Measurements from ENCODE around the gene GTPBP10.
A peak's percentile ranks its signal among the peaks of the same experiment; 100 is the strongest.

GTPBP10 gene

DNA sequence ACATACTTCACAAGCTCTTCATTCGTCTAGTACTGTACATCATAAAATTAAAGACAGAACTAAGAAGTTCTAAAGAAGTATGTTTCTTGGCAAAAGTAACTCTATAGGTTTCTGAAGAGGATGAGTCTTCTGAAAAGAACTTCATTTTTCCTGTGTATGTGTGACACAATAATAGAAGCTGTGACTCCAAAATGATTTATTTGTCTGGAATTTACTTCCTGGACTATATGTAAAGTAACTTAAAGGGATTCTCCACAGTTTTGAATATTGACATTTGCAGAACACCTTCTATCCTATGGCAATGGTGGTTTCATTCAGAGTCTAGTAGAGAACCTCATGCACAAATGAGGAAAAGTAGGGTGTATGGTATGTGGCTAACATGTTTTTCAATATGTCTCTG lies 36.9 kb downstream of the GTPBP10 start:
- no peak for DNase-seq

DNA sequence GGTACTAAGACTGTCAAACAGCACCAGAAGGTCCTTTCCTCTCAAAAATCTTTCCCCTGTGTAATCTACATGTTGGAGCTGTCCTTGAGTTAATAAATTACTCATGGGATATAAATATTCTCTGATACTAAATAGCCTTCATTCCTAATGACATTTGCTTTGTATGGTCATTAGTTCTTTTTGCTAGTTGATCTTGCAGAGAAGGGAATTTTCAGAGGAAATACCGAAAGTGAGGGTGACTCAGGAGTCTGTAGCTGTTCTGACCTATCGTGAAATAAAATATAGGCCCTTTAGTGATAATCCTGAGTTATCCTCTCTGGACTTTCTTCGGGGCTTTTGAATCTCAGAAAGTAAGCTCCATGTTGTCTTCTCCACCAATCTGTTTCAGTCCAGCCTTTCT lies 37.3 kb downstream of the GTPBP10 start:
- DNase-seq = no peak

DNA sequence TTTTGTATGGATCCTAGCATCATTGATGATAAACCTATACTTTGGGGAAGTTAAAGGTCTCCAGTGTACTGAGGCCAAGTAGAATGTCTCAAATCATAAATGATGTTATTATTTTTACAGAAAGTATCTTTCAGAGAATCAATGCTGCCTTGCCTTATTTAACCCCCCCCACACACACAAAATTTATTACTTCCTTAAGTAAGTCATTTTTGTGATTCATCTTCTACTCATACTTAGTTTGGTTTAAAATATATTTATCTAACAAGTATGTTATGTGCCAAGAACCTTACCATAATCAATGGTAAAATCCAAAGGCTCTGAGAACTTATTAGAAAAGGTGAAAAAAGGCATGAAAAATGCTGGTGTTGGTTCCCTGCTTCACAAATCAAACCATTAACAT lies 37.9 kb downstream of the GTPBP10 start:
- DNase-seq = no peak

DNA sequence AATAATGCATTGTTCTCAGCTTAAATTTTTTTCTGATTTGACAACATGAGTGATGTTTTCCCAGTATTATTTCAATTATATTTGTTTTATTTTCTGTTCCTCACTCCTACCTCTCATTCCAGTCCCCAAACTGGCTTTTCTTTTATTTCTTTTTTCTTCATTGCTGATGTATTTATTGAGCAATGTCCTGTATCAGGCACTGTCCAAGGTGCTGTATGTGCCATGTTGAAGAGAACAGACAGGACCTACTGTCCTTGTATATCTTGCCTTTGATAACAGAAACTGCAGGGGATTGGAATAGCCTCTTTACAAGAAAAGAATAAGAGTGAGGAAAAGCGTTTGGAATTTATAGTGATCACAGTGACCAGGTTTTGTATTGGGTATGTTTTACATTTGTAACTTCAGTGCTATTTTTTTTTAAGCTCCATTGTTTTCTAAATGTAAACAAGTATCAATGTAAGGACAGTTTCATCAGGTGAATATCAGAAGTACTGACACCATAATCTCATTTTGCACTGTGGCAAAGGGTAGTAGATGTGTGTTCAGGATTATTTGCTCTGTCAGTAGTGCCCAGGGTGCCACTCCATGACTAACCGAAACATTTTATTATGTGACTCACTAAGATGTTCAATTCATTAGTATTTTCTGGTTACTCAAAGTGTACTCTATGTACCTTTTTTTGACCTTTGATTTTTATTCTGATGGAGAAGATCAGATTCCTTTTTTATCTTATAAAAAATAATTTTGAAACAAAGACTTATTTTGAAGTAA lies 41.1 kb downstream of the GTPBP10 start:
- no peak for DNase-seq

DNA sequence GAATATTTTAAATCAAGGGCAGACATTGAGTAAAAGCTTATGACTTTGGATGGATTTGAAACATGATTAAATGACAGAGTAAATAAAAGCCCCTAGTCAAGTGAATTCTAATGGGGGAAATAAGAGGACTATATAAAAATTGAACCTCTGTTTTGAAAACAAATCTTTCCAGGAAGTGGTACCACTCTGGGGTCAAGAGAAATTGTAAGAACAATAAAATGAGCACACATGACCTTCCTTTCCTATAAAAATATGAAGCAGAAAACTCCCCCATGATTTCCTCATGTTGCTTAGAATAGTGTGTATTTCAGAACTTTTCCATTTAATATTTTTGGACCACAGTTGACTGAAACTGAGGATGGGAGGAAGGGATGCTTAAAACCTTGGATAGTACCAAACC lies 44.4 kb downstream of the GTPBP10 start:
- no peak for DNase-seq

DNA sequence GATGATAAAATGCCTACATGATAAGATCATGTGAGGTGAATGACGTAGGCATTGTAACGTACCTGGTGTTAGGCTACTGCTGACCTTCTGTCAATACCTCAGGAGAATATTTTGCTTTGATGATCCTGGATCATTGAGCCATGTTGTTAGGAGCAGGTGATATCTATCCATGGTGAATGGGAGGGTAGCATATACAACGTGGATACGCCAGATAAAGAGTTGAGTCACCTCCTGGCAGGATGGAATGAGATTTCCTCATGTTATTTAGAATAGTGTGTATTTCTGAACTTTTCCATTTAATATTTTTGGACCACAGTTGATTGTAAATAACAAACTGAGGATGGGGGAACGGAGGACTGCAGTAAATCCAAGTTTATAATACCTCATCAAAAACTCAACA lies 45.0 kb downstream of the GTPBP10 start:
- no peak for DNase-seq

DNA sequence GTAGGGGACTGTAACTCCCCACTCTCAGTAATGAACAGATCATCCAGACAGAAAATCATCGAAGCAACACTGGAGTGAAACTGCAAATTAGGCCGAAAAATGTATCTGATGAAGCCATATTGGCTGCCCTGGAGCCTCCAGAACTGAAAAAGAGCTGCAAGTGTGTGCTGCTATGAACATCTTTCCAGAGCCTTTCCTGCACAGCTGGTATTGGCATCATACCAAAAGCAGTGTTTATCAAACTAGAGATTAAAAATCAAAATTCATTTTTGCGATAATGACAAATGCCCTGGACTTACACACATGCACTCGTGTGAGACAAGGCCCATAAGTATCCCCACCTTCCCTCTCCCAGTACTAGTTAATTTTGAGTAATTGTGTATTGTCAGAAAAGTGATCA lies 49.9 kb downstream of the GTPBP10 start:
- no peak for DNase-seq

DNA sequence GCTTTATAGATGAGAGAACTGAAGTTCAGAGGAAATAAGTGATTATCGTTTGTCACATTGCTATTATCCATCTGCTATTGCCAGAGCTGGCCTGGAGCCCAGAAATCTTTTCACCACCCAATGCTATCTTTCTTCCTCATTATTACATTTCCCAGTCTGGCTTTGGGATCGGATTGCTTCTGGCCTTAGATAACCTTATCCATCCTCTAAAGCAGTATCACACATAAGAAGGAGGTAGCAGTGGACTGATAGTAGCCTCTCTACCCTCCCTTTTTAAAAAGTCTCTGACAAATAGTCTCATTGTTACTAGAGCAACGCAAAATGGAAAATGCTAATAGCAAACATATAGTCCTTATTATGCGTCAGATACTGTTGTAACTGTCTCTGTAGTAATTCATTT lies 55.5 kb downstream of the GTPBP10 start:
- DNase-seq = peak; percentile 9

DNA sequence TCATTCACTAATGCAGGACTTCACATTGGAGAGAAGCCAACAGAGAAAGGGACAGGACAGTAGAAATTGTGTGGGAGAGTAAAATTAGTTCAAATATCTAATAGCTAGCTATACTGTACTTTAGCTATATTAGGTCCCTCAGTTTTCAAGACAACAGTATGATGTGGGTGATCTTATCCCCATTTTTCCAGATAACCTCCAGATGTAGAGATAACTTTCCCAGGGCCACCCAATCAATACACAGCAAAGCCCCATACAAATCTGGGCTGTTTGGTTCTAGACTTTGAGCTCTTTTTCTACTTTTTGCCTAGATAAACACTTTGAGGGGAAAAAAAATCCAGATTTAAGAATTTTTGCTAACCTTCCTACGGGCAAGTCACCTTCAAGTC lies 56.3 kb downstream of the GTPBP10 start:
- DNase-seq = no peak

DNA sequence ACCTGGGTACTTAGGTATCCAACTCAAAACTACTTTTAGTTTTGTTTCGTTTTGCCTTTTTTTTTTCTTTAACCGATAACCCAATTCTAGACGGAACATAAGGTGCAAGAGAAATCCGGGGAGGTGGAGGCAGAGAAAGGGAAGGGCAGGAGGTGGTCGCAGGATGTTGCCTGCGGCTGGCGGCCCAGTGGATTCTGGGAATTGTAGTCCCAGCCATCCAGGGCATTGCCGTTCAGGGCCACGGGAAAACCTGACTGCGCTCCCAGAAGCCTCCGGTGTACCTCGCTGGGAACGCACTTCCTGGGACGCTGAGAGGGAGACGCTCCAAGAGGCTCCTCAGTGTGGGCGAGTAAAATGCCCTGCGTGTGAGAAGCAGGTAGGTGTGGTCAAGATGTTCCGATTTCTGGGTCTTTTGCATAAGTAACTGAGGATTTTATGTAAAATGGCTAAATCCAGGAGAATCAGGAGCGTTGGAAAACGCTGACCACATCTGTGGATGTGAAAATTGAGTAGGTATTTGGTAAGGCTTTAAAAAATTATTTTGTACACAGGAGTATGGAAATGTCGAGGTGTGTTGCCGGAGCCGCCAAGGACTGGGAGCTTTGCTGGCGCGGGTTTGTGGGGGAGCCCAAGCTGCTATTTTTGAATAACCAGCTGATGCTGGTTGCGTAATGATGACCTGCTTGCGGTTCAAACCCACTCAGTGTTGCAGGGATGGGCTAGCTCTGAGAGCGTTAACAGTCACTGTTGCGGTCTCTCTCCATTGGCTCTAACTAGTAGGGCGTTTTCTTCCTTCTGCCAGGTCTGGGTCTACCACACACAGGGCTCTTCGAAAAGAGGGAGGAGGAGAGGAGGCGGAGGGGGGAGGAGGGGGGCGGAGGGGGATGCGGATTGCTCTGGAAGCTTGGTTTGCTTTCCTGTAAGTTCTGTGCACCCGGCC lies 56.9 kb downstream of the GTPBP10 start, which contains the start of gene CLDN12:
CLDN12 (plus strand) TSS at position 288 of the 940 bp plus-strand sequence. CDS start 9,216 bp downstream, outside the sequence.
- DNase-seq = peak; percentile 94

DNA sequence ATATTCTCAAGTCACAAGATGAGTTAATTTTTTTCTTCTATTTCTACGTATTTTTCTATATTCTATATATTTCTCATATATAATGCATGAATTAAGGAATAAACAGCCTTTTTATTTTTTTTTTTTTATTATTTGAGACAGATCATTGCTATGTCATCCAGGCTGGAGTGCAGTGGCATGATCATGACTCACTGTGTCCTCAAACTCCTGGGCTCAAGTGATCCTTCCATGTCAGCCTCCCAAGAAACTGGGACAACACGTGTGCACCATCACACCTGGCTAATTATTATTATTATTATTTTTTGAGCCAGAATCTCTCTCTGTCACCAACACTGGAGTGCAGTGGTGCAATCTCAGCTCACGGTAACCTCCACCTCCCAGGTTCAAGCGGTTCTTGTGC lies 58.3 kb downstream of the GTPBP10 start:
- DNase-seq = peak; percentile 31

DNA sequence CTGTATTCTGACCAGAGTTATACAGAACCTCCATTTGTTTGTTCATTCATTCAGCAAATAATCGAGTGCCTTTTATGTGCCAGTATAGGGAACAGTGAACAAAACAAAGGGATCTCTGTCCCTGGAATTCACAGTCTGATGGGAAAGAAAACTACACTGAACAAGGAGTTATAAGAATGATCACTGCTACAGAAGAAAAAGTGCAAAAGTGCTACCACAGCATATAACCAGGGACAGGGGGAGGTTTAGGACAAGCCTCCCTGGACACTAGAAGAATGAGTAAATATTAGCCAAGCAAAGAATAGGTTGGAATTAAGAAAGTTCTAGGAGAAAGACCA lies 60.9 kb downstream of the GTPBP10 start:
- DNase-seq = no peak

DNA sequence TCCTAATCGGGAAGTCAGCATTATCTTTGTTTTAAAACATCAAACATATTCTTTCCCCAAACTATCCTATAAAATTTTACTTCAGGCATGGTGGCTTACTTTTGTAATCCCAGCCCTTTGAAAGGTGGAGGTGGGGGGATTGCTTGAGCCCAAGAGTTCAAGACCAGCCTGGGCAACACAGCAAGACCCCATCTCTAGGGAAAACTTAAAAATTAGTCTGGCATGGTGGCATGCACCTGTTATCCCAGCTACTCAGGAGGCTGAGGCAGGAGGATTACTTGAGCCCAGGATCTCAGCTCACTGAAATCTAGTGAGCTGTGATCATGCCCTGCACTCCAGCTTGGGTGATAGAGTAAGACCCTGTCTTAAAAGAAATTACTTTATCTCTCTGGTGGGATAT lies 61.6 kb downstream of the GTPBP10 start:
- no peak for DNase-seq

DNA sequence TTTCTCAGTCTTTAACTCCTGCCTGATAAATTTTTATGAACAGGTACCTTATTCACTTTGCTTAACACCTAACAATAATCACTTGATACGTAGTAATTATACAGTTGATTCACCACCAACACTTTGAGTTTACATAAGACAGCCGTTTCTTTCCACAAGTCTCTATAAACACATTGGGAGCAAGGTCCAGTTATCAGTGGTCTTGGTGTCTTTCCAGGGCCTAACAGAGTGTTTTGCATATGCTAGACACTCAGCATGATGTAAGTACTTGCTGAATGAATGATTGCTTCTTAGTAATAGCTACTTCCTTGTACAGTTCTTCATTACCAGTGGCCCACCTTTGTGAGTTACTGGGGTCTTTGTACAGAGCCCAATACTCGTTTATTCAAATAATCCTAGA lies 63.2 kb downstream of the GTPBP10 start:
- no peak for DNase-seq

DNA sequence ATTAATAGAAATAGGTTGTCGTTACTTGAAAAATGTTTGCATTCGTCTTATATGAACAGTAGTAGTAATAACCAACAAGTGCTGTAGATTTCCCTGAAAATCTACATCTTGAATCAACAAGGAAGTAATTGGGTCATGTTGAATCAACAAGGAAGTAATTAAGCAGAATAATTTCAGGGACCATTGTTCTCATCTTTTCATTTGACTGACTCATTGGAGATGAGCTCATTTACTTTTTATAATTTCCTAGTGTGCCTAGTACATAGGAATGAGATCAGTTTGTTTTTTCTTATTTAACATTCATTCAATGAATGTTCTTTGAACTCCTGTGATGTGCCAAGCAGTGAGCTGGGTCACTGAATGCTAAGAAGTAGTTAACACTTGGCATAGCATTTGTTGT lies 65.0 kb downstream of the GTPBP10 start:
- peak; percentile 5 for DNase-seq

DNA sequence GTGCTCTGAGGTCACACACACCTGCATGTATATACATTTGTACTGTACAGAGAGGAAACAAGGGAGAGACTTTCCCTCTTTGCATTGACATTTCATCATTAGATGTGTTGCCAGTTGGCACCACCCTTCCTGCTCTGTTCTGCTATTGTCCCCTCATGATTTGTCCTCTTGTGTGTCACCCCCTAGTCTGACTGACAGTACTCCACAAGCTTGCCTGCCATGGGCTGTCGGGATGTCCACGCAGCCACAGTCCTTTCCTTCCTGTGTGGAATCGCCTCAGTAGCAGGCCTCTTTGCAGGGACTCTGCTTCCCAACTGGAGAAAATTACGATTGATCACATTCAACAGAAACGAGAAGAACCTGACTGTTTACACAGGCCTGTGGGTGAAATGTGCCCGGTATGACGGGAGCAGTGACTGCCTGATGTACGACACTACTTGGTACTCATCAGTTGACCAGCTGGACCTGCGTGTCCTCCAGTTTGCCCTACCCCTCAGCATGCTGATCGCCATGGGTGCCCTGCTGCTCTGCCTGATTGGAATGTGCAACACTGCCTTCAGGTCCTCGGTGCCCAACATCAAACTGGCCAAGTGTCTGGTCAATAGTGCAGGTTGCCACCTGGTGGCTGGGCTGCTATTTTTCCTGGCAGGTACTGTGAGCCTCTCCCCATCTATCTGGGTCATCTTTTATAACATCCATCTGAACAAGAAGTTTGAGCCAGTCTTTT lies 66.1 kb downstream of the GTPBP10 start:
- DNase-seq = peak; percentile 9

DNA sequence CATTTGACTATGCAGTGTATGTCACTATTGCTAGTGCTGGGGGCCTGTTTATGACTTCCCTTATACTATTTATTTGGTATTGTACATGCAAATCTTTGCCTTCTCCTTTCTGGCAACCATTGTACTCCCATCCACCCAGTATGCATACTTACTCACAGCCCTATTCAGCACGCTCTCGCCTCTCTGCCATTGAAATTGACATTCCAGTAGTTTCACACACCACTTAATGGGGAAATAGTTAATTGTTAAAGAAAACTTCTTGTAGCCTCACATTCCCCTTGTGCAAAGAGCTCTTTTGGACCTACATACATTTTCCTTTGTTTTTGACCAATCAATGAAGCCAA lies 66.6 kb downstream of the GTPBP10 start:
- no peak for DNase-seq

DNA sequence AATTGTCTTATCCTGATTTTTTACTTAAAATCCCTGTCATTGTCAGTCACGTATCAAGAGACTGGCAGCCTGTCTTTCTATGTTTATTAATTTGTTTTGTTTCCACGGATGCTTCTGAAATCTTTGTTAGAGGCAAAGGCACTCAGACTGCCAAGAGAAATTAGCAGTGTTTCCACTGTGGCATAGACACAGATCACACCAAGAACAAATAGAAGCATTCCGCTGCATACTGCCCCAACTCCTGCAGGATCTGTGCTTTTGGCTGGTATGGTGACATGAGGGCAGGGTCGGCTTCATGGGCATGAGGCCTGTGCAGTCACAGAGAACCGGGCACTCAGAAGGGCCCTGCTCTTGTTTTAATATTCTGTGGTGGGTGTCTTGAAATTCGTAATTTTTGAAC lies 75.1 kb downstream of the GTPBP10 start:
- DNase-seq = no peak

DNA sequence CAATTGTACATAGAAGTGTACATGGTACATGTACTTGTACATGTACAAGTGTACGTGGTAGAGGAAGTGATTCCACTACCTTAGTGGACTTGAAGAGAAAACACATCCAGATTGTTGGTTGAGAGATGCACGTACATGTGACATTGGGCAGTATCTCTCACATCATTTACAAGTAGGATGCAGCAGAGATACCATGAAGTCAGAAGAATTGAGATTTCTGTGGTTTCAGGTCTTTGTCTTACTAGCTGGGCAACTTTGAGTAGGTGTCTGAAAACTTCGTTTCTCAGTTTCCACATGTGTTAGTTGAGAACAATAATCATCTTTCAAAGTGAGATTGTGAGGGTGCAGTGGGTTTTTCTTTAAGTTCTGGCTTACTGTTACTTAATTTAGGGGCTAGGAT lies 78.2 kb downstream of the GTPBP10 start:
- no peak for DNase-seq

DNA sequence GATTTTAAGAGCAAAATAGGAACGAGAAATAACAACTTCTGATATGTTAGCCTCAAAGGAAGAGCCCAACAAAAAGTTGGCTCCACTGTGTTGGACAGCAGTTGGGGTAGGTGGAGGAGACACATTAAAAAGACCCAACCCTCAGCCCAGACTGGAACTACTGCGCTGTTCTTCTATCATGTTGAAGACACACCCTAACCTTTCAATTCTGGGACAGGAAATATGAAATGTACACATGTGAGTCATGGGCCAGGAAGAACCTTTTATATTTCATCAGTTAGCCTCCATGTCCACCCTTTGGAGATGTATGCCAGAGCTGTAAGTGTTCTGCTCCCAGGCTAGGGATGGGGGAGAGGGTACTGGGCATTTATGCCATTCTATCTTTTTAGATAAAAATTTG lies 78.9 kb downstream of the GTPBP10 start:
- no peak for DNase-seq

DNA sequence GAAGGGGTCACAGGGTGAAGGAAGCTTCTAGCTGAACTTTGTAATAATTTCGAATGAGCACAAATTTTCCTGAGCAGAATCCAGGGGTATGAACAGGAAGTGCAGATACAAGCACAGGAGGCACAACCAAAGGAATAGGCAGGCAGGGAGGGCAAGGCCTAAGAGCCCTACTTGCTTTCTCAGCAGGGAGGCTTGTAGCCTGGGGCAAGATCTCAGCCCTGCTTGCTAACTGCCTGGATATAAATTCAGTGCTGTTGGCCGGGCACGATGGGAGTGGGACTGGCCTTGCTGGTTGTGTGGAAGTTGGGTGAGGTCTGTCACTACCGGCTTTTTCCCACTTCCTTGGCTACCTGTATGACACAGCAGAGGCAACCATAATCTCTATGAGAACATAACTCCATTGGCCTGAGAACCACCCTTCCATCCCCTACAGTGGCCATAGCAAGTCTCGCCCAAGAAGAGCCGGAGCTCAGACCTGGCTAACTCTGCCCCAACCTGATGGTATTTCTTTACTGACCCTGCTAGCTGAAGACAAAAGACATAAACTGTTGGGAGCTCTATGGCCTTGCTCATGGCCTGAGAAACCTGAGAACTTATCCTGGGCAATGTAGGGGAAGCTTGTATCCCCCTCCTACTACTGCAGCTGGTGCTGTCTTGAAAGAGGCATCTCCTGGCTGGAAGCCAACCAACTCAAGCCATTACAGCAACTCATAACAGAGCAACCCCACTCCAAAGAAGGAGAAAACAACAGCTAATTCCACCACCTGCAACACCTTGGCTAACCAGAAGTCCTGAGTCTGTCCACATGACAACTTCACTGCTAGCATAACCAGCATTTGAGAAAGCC lies 84.3 kb downstream of the GTPBP10 start:
- no peak for DNase-seq

DNA sequence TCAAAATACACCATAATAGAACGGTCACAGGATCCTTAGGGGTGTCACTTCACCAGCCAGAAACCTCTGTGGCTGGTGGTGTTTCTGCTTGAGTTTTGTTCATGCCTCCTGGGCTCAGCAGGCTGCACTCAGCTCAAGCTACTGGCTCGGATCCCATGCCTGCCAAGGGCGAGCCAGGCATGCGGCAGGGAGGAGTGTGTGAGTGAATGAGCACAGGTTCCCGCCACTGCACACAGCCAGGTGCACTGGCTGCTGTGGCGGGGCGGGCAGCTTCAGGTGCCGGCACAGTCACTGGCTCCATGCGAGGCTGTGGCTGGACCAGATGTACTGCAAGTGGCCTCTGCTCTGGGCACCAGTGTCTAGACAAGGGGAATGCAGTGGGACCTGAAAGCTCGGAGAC lies 86.2 kb downstream of the GTPBP10 start:
- DNase-seq = no peak

DNA sequence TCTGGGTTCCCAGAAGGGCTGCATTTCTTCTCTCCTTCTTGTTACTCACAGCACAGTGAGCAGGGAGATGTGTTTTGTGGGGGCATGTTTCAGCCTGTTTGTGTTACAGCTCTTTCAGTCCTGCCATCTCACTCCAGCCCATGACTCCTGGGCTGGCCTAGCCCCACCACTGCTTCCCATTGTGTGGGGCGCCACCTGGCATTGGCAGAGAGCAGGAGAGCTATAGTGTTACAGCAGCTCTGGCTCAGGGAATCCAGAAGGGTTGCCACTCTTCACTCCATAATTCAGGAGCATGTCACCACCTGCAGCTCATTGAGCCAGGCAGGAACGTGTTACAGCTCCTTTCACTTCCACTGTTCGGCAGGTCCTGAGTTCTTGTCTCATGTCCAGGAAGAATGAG lies 86.7 kb downstream of the GTPBP10 start:
- DNase-seq = no peak
